ENCODE measurements around the gene PPP4R3A.
"Not testable (repeated sequence)": the region's sequence is repeated elsewhere in the genome, so short reads cannot be mapped to it uniquely, and the experiment has no call there.

Gene PPP4R3A

GRCh38 chr14:91510171-91511042 is at the start of gene PPP4R3A:
Gene PPP4R3A (minus strand): TSS chr14:91510310. CDS start chr14:91509647, 663 bp downstream.
- peak; percentile 80 to 82 for DNase-seq (ENCODE audit: low read depth in 2 of 2)

- no peak for DNase-seq (ENCODE audit: low read depth in 2 of 2)
Measured at GRCh38 chr14:91555531-91555930, 45.4 kb upstream of the PPP4R3A start.

GRCh38 chr14:91554535-91555332 is 44.6 kb upstream of the PPP4R3A start:
- no peak for DNase-seq (ENCODE audit: low read depth in 2 of 2)

GRCh38 chr14:91548108-91548507 is 38.0 kb upstream of the PPP4R3A start:
- no peak for DNase-seq (ENCODE audit: low read depth in 2 of 2)

- no peak for DNase-seq (ENCODE audit: low read depth in 2 of 2)
Measured at GRCh38 chr14:91545946-91546716, 36.0 kb upstream of the PPP4R3A start.

- no peak for DNase-seq (ENCODE audit: low read depth in 2 of 2)
Measured at GRCh38 chr14:91545204-91545603, 35.1 kb upstream of the PPP4R3A start.

- DNase-seq (ENCODE audit: low read depth in 2 of 2) = no peak
Measured at GRCh38 chr14:91536327-91536726, 26.2 kb upstream of the PPP4R3A start.

GRCh38 chr14:91534059-91534458 is 23.9 kb upstream of the PPP4R3A start:
- DNase-seq (ENCODE audit: low read depth in 2 of 2) = not testable (repeated sequence)

GRCh38 chr14:91533623-91534022 is 23.5 kb upstream of the PPP4R3A start:
- DNase-seq (ENCODE audit: low read depth in 2 of 2) = no peak

- DNase-seq (ENCODE audit: low read depth in 2 of 2) = no peak
Measured at GRCh38 chr14:91523972-91524371, 13.9 kb upstream of the PPP4R3A start.

GRCh38 chr14:91521061-91521640 is 11.0 kb upstream of the PPP4R3A start:
- DNase-seq (ENCODE audit: low read depth in 2 of 2) = no peak

GRCh38 chr14:91520138-91520537 is 10.0 kb upstream of the PPP4R3A start:
- DNase-seq (ENCODE audit: low read depth in 2 of 2) = no peak

GRCh38 chr14:91519239-91520036 is 9.3 kb upstream of the PPP4R3A start:
- no peak for DNase-seq (ENCODE audit: low read depth in 2 of 2)

- DNase-seq (ENCODE audit: low read depth in 2 of 2) = no peak
Measured at GRCh38 chr14:91516663-91517388, 6.7 kb upstream of the PPP4R3A start.

GRCh38 chr14:91515979-91516378 is 5.9 kb upstream of the PPP4R3A start:
- DNase-seq (ENCODE audit: low read depth in 2 of 2) = no peak

GRCh38 chr14:91511043-91511383 is 903 bp upstream of the PPP4R3A start:
- DNase-seq (ENCODE audit: low read depth in 2 of 2) = no peak

- DNase-seq (ENCODE audit: low read depth in 2 of 2) = no peak
Measured at GRCh38 chr14:91509878-91510170, 286 bp downstream of the PPP4R3A start.

GRCh38 chr14:91509083-91509877 is 830 bp downstream of the PPP4R3A start:
- DNase-seq (ENCODE audit: low read depth in 2 of 2) = peak in 1 of 2 donors; percentile 5

GRCh38 chr14:91508105-91508504 is 2.0 kb downstream of the PPP4R3A start:
- DNase-seq (ENCODE audit: low read depth in 2 of 2) = no peak

GRCh38 chr14:91506226-91506625 is 3.9 kb downstream of the PPP4R3A start:
- DNase-seq (ENCODE audit: low read depth in 2 of 2) = no peak

All from stimulated activated CD8-positive, alpha-beta memory T cell treated with anti-CD3 and anti-CD28 coated beads, Interleukin-7, amount 100 ng/mL, for 1 hour (primary cell).